ENCODE results near the gene GPR4.

GRCh38 chr19:45630463-45630862 is 28.5 kb upstream of the GPR4 start:
- TF ChIP-seq CTCF (IDR thresholded peaks at IDR 0.05 in 8 of 11, conservative IDR thresholded peaks at IDR 0.05 in 3 of 11), result no peak
- TF ChIP-seq POLR2A (IDR thresholded peaks at IDR 0.05), result no peak
